HG03354 (cell line): ENCODE measurements around the gene CIB4.

Experiments
- ATAC-seq: cut with Tn5 transposase; IDR thresholded peaks from one replicate; pipeline ENCODE4 v1.9.1; 2021; ENCODE audit warnings: mild to moderate bottlenecking; ENCODE audit not compliant: unreplicated experiment, poor library complexity, severe bottlenecking

The CIB4 gene

GRCh38 chr2:26640781-26641564, at the start of gene CIB4:
CIB4 (minus strand) TSS chr2:26641366; CDS start chr2:26641314, 52 bp downstream.
- no peak for ATAC-seq

DNA sequence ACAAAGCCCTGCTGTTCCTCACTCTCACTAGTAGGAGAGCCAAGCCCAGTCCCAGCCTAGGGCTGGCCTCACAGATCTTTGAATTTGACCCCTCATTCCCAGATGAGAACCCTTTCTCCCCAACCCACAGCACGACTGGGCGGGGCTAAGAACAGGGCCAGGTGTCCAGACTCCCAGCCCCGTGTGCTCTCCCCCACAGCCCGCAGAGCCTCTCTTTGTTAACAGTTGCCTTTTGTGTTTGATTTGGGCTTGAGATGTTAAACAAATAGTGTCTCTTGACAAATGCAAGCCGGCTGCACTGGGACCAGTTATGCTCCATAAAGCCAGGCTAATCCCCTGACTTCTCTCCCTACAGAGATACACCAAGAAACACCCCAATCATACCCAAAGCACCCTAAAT, 46.6 kb upstream of the CIB4 start:
- ATAC-seq: no peak

GRCh38 chr2:26687328-26687727, 46.2 kb upstream of the CIB4 start:
- ATAC-seq: no peak

DNA sequence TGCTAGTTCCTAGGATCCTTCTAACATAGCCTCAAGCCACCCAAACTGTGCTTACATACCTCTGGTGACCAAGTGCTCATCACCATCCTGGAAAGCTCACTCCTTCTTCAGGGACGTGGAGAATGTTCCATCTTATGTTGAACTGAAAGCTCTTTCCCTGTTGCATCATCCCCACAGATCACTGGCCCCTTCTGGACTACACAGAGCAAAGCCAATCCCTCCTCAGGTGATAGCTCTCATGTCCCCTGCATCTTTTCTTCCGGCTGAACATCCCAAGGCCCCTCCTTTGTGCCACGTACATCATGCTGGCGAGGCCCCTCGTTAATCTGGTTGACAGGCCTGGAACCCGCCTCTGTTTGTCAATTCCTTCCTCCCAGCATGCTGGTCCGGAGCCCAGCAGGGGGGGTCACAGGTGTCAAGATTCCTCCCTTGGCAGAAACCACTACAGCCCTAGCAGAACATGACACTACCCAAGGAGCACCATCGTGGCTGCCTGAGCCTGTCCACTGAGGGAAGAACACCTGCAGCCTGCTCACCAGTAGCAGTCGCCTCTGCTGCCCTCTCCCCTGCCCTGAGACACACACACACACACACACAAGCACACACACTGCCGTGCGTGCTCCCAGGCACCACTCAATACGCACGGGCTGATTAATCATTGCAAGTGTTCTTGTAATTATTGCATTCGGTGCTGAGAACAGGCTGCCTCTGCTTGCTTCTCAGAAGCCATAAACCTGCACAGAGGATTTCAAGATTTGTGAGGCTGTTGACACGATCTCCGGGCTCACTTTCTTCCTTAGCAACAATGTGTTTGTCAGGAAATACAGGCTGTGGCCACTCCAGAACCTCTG, 45.0 kb upstream of the CIB4 start:
- no peak for ATAC-seq

GRCh38 chr2:26685341-26685740, 44.2 kb upstream of the CIB4 start:
- ATAC-seq: no peak

DNA sequence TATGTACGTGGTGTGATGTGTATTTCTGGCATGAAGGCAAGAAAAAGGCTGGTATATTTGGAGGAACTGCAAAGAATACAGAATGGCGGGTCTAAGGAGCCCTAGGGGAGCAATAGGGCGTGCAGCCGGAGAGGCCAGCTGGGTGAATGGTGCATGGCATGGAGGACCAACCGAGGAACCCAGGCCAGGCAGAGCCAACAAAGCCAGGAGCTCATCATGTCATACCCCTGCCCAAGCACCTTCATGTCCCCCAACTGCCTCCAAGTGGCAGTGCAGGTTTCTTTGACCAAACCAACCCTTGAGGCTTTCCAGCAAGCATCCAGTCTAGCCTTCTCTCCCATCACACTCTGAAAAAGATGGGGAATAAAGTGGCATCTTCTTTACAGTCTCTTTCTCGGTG, 42.4 kb upstream of the CIB4 start:
- no peak for ATAC-seq

- no peak for ATAC-seq
These were observed 41.0 kb upstream of the CIB4 start for GRCh38 chr2:26682155-26682554.

- ATAC-seq: no peak
These were observed 40.5 kb upstream of the CIB4 start for GRCh38 chr2:26681656-26682055.

GRCh38 chr2:26679867-26680266, 38.7 kb upstream of the CIB4 start:
- ATAC-seq: no peak

- no peak for ATAC-seq
These were observed 36.9 kb upstream of the CIB4 start for GRCh38 chr2:26678035-26678434.

GRCh38 chr2:26675651-26676255, 34.6 kb upstream of the CIB4 start:
- no peak for ATAC-seq

- no peak for ATAC-seq
These were observed 33.6 kb upstream of the CIB4 start for GRCh38 chr2:26674771-26675170.

DNA sequence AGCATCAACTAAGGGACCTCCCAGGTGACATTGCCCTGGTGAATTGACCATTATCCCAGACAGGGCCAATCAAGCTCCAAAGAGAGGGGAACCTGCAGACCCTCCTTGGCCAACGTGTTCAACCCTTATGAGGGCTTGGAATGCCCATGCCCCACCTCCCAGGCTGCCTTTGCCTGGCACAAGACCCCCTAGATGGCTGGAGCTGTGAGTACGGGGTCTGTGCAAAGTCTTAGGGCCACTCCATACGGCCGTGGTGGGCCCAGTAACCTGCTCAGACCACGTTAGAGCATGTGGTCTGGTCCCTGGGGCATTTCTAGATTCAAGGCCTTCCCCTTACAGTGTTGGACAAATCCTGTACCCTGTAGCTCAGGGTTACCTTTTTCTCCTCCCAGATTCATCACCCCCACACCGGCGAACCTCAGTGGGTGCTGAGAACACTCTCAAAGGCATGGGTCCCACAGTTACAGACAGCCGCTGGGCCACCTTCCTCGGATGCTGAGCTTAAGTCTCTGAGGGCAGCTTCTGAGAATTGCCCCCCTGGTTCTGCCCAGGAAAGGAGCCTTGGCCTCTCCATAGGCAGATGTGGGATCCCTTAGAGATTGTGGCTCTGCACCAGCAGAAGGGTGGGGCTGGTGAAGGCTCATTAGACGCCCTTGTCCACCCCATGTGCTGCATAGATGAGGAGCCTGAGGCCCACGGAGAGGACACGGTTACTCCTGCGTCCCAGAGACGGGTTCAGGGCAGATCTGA, 33.0 kb upstream of the CIB4 start:
- ATAC-seq: no peak

- ATAC-seq: no peak
These were observed 31.7 kb upstream of the CIB4 start for GRCh38 chr2:26672818-26673393.

- ATAC-seq: no peak
These were observed 31.1 kb upstream of the CIB4 start for GRCh38 chr2:26672112-26672817.

DNA sequence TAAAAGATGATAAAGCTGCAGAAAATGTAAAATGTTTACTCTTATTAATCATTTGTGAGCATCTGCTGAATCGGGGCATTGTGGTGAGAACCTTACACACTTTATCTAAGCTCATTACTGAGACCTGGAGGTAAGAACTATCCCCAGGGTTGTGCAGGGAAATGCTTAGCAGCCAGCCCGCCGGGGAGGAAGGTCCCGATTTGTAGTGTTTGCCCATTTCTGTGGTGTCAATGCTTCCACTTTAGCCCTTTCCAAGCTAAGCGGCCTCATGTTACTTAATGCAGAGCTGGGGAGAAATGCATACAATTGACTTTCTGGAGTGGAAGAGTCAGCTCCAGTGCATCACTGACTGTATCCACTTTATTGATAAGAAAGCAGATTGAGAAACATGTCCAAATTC, 30.5 kb upstream of the CIB4 start:
- no peak for ATAC-seq

DNA sequence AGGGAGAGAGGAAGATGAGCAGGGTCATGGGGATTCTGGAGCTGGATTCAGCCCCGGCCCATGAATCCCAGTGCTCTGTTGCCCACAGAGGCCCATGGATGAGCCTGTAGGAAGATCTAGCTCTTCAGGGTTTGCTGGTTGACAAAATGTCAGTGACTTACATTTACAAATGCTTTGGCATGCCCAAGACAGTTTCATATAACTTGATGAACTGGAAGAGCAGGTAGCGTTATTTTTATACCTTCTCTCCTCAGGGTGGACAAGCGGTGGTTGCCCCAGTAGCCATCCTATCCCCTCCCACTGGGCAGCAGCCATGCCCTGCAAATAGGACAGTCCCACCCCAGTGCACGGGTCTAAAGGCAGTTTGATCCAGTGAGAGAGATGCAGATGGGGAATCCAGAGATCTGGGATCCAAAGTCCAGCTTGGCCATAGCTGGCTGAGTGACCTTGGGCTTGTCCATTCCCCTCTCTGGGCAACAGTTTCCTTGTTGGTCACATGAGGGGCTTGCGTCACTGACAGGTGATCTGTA, 29.8 kb upstream of the CIB4 start:
- ATAC-seq: no peak

DNA sequence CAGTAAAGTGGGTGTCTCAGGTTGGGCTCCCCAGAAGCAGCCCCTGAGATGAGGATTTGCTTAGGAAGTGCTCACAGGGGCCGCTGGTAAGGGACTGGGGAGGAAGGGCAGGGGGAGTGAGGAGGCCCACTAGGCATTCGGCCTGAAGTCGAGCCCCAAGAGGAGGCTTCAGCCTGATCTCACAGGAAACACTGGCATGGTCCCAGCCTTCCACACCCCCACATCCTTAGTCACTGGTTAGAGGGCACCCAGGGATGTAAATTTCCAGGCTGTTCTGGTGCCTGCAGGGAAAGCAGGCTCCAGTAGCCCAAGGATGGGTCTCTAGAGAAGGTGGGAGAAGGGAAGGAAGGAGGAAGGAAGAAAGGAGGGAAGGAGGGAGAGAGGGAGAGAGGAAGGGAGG, 29.0 kb upstream of the CIB4 start:
- no peak for ATAC-seq
